Fibroblast of lung (primary cell): ENCODE measurements around the gene GRAMD4.

Source experiments
- CTCF ChIP-seq, 2 donors: IDR thresholded peaks in 1 of 2; conservative IDR thresholded peaks in 1 of 2; 1 replicate in 1 of 2; 2 replicates in 1 of 2; pipeline ENCODE4 v1.5.1; 2011 to 2012; ENCODE audit warnings: low read length in 2 of 2, control low read depth in 1 of 2, inconsistent platforms in 1 of 2, low read depth in 1 of 2, mild to moderate bottlenecking in 1 of 2
- EZH2 ChIP-seq: IDR thresholded peaks from 2 replicates; pipeline ENCODE4 v1.5.1; 2012; ENCODE audit warnings: low read length, control low read depth, mild to moderate bottlenecking; ENCODE audit errors: missing control alignments

- no peak for TF ChIP-seq CTCF (conservative IDR thresholded peaks at IDR 0.05 in 1 of 2, IDR thresholded peaks at IDR 0.05 in 1 of 2; ENCODE audit: low read depth in 1 of 2, low read length in 2 of 2)
- TF ChIP-seq EZH2 = no peak
Observed at GRCh38 chr22:46609724-46610201, 10.4 kb upstream of the GRAMD4 start.
